Measurements from ENCODE around the gene TTYH2.
"Not testable (repeated sequence)": the region's sequence is repeated elsewhere in the genome, so short reads cannot be mapped to it uniquely, and the experiment has no call there.

TTYH2 gene, protein sequence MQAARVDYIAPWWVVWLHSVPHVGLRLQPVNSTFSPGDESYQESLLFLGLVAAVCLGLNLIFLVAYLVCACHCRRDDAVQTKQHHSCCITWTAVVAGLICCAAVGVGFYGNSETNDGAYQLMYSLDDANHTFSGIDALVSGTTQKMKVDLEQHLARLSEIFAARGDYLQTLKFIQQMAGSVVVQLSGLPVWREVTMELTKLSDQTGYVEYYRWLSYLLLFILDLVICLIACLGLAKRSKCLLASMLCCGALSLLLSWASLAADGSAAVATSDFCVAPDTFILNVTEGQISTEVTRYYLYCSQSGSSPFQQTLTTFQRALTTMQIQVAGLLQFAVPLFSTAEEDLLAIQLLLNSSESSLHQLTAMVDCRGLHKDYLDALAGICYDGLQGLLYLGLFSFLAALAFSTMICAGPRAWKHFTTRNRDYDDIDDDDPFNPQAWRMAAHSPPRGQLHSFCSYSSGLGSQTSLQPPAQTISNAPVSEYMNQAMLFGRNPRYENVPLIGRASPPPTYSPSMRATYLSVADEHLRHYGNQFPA

GRCh38 chr17:74212913-74213791 lies at the start of gene TTYH2:
Gene TTYH2 (plus strand): TSS chr17:74213571. CDS start chr17:74213588, 17 bp downstream.
- peak in 2 of 4 experiments; percentile 47 to 68 for DNase-seq (ENCODE audit: low read depth in 4 of 4, low spot score in 1 of 4)

DNA sequence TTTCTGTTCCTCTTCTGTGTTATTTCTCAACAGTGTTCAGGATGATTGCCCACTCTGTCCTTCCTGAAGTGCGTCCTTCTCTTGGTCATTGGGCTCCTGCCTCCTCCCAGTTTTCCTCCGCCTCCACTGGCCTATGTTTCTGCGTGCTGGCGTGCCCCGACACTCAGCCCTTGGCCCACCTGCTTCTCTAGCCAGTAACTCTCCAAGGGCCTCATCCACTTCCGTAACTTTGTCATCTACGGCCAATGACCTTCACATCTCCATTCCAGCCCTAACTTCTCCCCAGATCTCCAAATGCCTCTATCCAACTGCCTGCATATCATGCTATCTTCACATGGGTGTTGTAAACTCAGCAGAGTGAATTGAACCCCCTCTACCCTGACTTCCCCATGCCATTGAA lies 49.5 kb upstream of the TTYH2 start:
- DNase-seq (ENCODE audit: low read depth in 4 of 4, low spot score in 1 of 4): no peak

GRCh38 chr17:74164446-74165045 lies 48.8 kb upstream of the TTYH2 start:
- DNase-seq (ENCODE audit: low read depth in 4 of 4, low spot score in 1 of 4): no peak

- no peak for DNase-seq (ENCODE audit: low read depth in 4 of 4, low spot score in 1 of 4)
These were observed 47.5 kb upstream of the TTYH2 start for GRCh38 chr17:74165797-74166365.

DNA sequence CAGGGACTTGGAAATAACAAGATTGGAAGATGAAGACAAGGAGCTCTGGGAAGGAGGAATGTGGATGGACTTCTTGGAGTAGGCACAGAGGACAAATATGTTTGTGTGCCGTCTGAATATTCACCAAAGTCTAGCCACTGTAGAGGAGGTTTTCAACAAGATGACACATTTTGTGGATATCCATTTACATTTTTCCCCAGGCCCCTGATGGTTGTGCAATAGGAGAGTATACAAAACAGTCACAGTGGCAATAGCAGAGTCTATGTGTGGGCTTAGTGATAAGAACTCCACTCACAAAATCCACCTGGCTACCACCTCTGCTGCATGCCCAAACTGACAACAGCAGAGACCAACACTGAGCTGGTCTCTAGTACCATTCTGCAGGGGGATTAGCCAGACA lies 42.4 kb upstream of the TTYH2 start:
- no peak for DNase-seq (ENCODE audit: low read depth in 4 of 4, low spot score in 1 of 4)

DNA sequence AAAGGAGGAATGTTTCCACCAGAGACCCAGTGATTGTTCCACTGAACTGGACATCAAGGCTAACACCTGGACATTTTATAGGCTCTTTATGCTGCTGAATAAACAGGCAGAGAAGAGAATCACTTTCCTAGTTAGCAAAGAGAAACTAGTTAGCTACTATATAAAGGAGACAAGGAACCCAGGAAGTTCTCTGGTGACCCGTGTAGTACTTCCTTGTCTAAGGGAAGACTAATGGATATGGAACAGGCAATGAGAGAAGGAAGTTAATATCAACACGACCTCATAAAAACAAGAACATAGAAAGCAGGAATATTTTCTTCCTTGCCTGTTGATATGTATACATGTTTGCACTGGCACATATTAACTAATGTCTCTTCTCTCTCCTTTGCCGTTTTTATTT lies 40.7 kb upstream of the TTYH2 start:
- DNase-seq (ENCODE audit: low read depth in 4 of 4, low spot score in 1 of 4): no peak

DNA sequence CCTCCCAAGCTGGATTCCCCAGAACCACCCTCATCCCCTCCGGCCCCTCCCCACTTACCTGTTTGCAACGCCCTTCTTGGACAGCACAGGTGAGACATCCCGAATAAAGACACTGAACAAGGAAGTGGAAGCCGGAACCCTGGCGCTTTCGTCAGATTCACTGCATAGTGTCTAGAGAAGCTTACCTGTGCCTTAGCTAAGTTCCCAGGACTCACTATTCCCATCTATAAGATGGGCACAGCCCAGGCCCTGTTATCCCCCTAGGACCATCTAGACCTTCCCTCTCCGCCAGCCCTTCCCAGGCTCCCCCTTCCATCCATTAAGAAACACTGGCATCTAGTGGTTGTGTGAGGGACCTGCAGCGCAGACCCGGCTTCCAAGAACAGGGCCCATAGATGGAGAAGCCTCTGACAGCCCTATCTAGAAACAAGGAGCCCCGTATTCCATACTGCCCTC lies 36.8 kb upstream of the TTYH2 start:
- peak in 2 of 4 experiments; percentile 24 to 34 for DNase-seq (ENCODE audit: low read depth in 4 of 4, low spot score in 1 of 4)

GRCh38 chr17:74177018-74177450 lies 36.3 kb upstream of the TTYH2 start:
- DNase-seq (ENCODE audit: low read depth in 4 of 4, low spot score in 1 of 4): no peak

GRCh38 chr17:74179576-74179975 lies 33.8 kb upstream of the TTYH2 start:
- no peak for DNase-seq (ENCODE audit: low read depth in 4 of 4, low spot score in 1 of 4)

DNA sequence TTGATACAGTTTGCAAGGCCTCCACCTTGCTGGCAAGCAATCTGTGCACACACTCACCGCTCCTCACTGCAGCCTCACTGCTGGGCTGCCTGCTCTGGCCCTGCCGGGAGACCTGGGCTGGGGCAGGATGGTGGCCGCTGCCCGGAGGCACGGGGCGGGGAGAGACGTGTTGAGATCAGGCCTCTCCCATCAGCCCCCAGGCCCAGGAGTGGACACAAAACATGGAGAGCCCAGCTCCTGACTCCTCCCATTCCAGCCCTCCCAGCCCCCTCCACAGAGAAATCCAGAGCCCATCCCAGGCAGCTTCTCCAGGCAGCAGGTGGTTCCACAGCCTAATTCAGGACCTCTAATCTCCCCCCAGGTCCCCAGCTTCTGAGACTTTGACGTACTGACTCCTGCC lies 33.0 kb upstream of the TTYH2 start:
- no peak for DNase-seq (ENCODE audit: low read depth in 4 of 4, low spot score in 1 of 4)

DNA sequence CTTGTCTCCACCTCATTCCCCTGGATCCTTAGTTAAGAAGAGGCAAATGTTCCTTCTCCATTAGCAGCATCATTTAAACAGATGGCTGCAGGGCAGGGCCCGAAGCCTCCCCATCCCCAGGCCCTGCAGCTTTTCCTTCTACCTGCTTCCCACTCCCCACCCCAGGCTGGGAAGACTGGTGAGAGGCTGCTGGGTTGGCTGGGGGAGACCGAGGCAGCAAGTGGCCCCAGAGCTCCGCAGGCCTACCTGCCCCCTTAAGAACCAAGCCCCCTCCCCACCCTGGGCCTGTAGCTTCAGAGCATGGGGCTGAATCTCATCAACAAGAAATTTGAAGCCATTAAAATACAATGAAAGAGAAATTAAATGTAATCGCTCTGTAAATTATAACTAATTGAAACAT lies 32.0 kb upstream of the TTYH2 start:
- no peak for DNase-seq (ENCODE audit: low read depth in 4 of 4, low spot score in 1 of 4)

DNA sequence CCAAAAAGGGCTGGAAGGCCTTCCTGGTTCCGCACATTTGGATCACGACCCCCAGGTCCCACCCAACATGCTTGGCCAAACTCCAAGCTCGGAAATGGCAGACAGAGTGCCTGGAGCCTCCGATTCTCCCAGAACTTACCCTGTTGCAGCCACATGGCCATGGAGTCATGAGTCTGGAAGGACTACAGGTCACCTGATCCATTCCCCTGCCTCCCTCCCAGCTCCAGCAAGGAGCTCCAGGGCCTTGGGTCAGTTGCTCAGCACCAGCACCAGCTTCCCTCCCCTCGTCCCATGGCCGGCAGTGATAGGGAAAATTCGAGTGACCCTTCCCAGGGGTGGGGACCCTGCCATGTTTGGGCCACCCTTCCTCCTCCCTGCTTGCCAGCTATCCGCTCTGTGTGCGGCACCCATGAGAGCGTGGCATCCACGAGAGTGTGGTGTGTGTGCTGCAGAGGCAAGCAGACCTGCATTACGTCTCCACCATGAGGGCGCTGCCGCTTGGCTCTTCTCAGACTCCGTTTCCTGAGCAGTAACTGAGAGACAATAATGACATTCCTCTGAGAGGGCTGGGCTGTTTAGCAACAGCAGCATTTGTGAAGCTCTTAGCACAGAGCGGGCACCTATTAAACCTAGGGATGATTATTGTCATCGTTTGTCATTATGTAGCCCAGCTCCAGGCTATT lies 31.2 kb upstream of the TTYH2 start:
- no peak for DNase-seq (ENCODE audit: low read depth in 4 of 4, low spot score in 1 of 4)

DNA sequence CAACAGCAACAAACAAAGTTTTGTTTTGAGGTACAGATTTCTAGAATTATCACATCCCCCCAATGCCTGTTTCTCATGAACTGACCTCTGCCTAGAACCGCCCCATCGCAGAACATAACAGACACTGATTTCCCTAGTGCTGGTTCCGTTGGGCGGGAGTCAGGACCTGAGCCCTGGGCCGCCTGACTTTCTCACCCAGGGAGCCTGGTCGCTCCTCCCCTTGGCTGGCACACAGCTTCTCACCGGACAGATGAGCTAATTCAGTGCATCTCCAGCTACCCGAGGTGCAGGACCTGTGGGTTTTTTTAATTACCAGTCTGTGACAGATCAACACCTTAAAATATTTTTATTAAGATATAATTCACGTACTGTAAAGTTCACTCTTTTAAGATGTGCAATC lies 30.0 kb upstream of the TTYH2 start:
- no peak for DNase-seq (ENCODE audit: low read depth in 4 of 4, low spot score in 1 of 4)

DNA sequence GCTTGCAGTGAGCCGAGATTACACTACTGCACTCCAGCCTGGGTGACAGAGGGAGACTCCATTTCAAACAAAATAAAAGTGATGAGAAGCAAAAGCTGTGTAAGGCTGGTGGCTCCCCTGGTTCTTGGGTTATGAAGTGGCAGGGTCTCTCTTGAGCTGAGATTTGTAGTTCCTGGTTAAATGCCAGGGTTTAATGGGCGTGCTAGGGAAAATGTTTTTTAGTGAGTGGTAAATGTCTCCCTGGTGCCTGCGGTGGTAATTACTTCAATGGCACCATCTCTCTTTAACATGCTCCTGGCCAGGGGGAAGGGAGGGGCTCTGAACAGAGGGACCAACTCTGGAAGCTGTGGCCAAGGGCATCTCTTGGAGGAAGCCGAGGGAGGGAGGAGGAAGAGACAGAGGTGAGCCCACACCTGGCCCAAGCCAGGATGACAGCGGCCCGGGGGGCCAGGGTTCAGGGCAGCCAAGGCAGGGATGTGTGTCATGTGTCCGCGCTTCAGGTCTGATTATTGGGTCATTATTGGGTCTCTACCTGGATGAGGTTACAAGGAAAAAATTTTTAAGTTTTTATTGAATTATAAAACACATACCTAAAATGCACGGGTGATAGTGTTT lies 27.7 kb upstream of the TTYH2 start:
- no peak for DNase-seq (ENCODE audit: low read depth in 4 of 4, low spot score in 1 of 4)

DNA sequence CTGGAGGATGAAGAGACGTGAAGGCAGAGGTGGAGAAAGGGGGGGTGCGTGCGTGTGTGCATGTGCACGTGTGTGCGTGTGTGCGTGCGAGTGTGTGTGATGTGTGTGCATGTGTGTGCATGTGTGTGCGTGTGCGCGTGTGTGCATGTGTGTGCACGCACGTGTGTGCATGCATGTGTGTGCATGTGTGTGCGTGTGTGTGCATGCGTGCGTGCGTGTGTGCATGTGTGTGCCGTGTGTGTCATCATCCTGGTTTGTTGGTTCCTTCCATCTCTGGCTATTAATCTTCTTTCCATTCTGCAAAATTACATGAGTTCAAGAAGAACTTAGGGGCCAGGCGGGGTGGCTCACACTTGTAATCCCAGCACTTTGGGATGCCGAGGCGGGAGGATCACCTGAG lies 26.9 kb upstream of the TTYH2 start:
- DNase-seq (ENCODE audit: low read depth in 4 of 4, low spot score in 1 of 4): no peak

DNA sequence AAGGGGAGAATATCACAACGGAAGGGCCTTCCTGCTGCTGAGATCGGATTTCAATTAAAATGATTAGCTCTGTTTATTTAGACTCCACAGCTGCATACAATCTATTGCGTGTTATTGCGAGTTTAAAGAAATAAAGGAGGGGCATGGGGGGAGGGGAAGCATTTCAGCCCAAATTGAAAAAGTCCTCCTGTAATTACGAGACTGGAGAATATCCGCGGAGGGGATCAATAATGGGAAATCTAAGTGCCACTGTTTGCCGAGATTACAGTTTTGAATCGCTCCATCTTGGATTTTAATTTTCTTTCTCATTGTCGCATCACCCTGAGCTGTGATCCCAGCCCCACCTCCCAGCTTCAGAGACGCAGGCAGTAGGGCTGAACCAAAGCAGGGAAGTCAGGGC lies 25.6 kb upstream of the TTYH2 start:
- DNase-seq (ENCODE audit: low read depth in 4 of 4, low spot score in 1 of 4): no peak

GRCh38 chr17:74188687-74189086 lies 24.7 kb upstream of the TTYH2 start:
- not testable (repeated sequence) for DNase-seq (ENCODE audit: low read depth in 4 of 4, low spot score in 1 of 4)

DNA sequence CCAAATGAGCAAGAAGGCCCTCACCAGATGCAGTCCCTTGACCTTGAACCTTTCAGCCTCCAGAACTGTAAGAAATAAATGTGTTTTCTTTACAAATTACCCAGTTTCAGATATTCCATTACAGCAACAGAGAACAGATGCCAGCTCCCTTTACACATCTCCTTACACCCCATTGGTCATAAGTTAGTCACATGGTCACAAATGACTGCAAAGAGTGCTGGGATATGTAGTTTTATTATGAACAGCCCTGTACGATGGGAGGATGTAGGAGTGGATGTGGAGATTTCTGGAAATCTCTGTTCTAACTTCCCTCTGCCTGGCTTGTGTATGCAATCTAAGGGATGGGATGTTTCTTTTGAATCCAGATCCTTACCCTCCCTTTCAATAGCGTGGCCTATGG lies 23.2 kb upstream of the TTYH2 start:
- no peak for DNase-seq (ENCODE audit: low read depth in 4 of 4, low spot score in 1 of 4)

- no peak for DNase-seq (ENCODE audit: low read depth in 4 of 4, low spot score in 1 of 4)
These were observed 22.5 kb upstream of the TTYH2 start for GRCh38 chr17:74190807-74191406.

Measured in stimulated activated CD4-positive, alpha-beta T cell treated with anti-CD3 and anti-CD28 coated beads, Interleukin-1b, Interleukin-23, amount 100 ng/mL, for 24 hours (primary cell).